ENCODE measurements around the gene DNAJC18.
"Not testable (repeated sequence)": the region's sequence is repeated elsewhere in the genome, so short reads cannot be mapped to it uniquely, and the experiment has no call there.

Gene DNAJC18

DNA sequence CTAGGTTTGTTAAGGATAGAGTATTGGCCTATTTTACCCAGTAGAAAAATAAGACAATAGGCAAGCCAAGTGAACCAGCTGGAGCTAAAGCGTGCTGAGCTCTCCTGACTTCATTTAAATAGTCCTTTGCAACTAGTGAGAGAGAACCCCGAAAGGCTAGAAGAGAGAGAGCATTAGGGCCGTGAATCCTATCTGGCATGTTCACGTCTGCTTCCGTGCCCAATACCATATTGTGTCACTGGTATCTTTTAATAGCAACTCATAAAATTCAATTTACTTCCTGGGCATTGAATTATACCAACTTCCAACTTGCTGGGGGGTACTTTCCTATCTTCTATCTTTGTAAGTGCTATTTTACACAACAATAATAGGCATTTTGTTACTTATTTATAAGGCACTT lies 13.8 kb downstream of the DNAJC18 start:
- no peak for DNase-seq

GRCh38 chr5:139422307-139422893 lies 16.9 kb downstream of the DNAJC18 start:
- no peak for DNase-seq

DNA sequence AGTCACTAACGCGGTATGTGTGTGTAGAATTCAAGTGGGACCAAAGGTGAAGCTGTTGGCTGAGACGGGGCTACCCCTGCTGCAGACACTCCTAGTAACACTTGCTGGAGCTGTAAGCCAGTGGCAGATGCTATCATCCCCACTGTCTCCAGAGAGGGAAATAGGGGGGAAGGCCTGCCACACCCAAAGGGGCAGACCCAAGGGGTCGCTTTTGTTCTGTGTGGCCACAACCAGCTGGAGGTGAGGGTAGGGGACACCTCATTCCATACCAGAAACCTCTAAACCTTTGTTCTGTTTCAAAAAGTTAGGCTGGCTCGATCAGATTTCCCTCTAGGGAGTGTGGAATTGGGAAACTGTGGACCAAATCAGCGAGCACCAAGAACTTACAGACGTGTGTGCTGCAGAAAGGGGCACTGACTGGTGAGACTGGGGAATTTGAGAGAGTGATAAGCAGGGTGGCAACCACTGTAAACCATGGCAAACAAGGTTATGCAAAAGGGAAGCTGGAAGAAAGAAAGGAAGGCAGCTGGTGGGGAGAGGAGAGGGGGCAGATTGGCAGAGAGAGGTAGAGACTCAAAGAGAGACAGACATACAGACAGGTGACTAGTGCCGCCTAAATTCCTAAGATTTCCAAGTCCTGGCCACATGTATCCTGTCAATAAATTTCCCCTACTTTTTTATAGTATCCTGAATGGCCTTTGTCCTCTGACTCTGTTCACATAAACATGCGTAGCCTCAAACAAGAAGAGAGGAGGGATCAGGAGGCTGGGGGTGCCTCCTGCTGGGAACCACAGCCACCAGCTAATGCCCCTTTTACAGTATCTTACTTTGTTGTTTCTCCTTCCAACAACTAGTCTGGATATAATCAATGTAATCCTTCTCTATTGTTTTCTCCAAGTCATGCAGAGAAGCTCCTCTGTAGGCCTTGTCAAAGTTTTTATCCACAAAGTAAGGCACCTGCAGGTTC lies 19.8 kb downstream of the DNAJC18 start:
- DNase-seq = no peak

GRCh38 chr5:139418793-139419192 lies 20.5 kb downstream of the DNAJC18 start:
- no peak for DNase-seq

DNA sequence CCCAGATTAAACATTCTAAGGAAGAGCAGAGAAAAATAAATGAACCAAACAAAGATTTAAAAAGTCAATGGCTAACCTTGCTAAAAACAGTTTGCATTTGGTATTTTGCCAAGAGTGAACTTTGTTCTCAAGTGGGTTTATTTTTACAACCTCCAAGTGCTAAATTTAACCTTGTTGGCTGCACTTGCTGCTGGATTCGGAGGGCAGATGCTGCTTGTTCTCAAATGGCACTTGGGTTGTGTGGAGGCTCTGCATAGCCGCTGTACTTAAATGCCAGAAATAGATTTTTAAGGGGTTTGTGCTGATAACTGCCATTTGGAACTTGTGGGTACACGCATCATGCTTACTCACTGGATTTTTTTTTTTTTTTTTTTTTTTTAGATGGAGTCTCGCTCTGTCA lies 22.1 kb downstream of the DNAJC18 start:
- no peak for DNase-seq

DNA sequence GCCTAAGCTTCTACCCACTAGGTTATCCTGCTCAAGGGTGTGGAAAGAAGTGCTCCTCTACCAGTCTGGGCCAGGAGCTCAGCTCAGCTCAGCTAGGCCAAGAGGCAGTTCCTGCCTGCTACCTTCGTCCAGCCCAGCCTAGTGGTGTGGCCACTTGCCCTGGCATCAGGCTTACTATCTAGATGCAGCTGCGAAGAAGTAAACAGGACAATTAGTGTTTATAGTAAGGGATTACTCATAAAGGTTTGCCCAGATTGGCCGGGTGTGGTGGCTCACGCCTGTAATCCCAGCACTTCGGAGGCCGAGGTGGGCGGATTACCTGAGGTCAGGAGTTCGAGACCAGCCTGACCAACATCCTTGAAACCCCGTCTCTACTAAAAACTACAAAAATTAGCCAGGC lies 22.7 kb downstream of the DNAJC18 start:
- no peak for DNase-seq

GRCh38 chr5:139415869-139416268 lies 23.5 kb downstream of the DNAJC18 start:
- DNase-seq = no peak

DNA sequence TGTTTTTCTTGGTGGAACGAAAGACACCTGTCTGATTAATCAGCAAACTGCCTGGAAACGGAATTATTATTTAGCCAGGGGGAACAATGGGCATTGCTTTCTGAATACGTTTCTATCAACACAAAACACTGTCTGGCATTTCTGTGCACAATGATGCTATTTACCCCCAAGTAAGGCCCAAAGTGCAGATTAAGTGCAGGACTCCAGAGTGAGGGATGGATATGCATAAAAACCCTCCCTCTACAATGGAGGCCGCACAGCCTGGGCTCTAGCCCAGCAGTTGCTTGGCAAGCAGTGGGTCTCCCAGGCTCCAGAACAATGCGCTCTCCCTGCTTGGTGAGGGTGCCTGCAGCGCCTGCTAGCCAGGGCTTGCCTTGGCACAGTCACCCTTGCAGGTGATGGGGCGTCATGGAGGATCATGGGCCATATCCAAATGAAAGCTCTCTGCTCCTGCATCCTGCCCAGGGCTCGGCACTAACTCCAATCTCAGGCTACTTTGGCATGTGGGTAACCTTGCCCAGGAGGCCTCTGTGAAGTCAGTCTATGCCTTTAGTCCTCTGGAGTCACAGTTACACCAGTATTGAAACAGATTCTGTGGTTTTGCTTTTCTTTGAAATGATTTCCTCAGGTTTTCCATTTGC lies 24.0 kb downstream of the DNAJC18 start:
- peak; percentile 71 to 72 for DNase-seq

GRCh38 chr5:139414581-139415130 lies 24.7 kb downstream of the DNAJC18 start:
- no peak for DNase-seq

DNA sequence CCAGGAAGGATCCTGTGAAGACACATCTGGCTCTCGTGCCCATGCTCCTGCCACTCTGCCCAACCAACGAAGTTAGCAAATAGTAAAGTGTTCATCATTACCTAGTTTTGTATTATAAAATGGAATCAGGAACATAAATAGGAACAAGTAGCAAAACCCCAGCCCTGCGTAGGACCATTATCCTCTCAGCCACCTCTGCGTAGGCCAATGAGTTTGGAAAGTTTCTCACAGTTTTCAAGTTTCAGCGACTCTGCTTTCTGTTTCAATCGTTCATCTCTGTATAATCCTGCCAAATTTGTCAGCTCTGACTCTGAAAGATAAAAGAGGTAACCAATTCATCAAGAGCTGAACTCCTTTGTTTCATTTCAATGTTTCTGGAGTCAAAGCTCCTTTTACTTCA lies 25.4 kb downstream of the DNAJC18 start:
- DNase-seq = no peak

- DNase-seq = no peak
Observed at GRCh38 chr5:139413153-139413552, 26.2 kb downstream of the DNAJC18 start.

DNA sequence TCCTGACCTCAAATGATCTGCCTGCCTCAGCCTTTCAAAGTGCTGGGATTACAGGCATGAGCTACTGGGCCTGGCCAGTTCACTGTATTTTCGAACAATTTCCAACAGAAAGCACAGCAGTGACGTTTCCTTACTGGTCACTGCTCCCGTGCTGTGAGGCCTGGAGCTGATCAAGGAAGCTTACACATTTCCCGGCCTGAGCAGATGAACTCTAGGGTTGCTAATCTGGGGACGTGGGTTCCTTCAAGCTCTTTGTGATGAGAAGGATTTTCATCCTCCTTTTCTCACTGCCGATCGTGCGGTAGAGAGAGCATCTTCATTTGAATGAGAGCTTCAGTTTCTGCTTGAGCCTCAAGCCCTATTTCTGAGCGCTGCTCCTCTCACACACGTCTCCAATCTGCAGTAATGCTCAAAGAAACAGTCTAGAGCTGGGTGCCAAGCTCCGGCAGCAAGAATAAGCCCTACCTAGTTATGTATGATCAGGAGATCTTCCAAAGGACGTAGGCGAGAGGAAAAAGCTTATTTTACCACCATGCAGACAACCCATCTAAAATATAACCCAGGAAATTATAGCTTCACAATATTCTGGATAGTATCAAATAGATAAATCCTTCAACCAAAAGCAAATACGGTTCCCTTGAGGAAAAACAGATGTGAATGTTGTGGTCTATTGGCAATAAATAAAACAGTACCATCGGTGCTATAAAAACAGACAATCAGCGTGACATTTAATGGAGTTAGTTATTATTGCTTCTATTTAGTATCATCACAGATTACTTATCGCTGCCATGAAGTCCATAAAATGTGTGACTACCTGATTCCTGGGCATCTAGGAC lies 28.1 kb downstream of the DNAJC18 start:
- no peak for DNase-seq

- DNase-seq = no peak
Observed at GRCh38 chr5:139410121-139410992, 29.0 kb downstream of the DNAJC18 start.

GRCh38 chr5:139409116-139409515 lies 30.2 kb downstream of the DNAJC18 start:
- DNase-seq = not testable (repeated sequence)

DNA sequence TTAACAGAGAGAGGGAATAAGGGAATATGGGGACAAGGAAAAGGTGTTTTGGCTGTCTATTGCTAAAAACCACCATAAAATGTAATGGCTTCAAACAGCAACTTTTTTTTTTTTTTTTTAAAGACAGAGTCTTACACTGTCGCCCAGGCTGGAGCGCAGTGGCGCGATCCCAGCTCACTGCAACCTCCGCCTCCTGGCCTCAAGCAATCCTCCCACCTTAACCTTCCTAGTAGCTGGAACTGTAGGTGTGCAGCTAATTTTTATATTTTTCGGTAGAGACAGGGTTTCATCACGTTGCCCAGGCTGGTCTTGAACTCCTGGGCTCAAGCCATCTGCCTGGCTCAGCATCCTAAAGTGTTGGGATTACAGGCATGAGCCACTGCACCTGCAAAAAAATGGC lies 31.1 kb downstream of the DNAJC18 start:
- no peak for DNase-seq

DNA sequence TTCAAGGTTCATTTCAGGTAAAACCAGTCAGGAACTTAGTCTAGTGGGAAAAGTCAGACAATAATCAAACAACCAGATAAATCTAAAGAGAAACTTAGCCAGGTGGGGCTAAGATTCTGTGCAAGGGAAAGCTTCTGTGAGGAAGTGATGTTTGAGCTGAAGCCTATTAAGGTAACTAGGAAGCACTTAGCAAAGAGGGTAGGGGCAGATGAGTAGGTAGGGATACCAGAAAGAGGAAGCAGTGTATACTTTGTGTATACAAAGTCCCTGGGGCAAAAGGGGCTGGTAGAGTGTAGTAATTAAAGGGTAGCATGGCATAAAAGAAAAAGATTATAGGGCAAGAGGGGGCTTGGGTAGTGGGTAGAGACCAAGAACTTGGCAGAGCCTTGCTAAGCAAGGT lies 31.8 kb downstream of the DNAJC18 start:
- no peak for DNase-seq

DNA sequence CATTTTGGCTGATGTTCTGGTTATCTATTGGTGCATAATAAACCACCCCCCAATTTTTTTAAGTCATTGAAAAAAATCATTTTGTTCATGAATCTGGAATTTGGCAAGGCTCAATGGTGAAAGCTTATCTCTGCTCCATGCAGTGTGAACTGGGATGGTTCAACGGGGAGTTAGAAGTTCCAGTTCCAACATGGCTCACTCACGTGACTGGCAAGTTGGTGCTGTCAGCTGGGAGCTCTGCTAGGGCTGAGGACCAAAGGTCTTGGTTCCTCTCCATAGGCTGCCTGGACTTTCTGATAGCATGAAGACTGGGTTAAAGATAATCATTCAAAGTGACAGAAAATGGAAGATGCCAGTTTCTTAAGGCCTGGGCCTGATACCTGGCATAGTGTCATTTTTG lies 32.4 kb downstream of the DNAJC18 start:
- no peak for DNase-seq

GRCh38 chr5:139404484-139404840 lies 34.9 kb downstream of the DNAJC18 start:
- no peak for DNase-seq

GRCh38 chr5:139403787-139404483 lies 35.4 kb downstream of the DNAJC18 start, which contains the start of gene SPATA24:
SPATA24 (minus strand) TSS chr5:139404089; CDS start chr5:139404060, 29 bp downstream.
- DNase-seq = peak; percentile 99

- no peak for DNase-seq
Observed at GRCh38 chr5:139403418-139403786, 35.9 kb downstream of the DNAJC18 start.

Measured in activated T-cell treated with anti-CD3 and anti-CD28 coated beads, Interleukin-2, amount 50 U/mL, for 48 hours (primary cell).